ENCODE measurements around the gene HSPH1.

Gene HSPH1

DNA sequence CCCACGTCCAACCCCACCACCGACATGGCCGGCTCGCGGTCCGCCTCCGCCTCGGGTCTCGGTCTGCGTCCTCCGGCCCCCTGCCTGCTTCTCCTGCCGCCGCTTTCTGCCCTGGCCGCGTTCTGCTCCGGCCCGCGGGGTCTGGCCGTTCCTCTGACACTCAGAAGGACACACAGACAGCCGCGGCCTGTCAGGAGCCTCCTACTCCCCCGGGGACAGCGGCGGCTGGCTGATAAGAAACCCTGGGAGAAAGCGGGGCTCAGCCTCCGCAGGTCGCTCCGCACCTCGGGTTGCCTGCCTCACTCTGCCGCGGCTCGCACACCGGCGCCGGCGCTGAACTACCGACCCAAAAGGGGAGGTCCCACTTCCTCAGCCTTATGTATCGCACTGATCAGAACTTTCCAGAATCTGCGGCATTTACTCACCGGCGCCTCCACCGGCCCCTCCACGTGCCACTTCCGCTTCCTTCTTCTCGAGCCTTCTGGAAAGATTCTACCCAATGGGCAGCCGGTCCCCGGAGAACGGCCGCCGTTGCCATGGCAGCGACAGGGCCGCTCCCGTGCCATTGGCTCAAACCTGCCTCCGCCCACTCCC lies at the start of gene HSPH1:
TSS of gene HSPH1 (minus strand) at position 348 of the 594 bp plus-strand sequence. CDS start at position 26, 322 bp downstream.
- peak; percentile 93 for DNase-seq (ENCODE audit: low spot score)

DNA sequence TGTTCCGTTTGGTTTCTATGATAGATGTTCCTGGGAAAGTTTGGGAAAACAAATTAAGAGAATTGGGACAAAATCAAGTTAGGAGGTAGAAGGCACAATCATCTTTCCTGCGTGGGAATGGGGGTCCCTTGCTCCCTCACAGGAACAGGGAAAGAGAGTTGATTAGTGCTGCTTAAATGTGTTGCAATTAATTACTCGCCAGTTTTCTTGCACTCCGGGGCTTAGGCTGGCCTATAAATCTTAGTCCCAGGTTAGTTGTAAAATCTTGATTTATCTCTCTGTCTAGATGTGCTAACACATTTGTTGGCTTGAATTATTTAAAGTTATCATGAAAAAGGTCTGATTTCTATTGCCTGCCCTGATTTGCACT lies 48.1 kb upstream of the HSPH1 start:
- no peak for DNase-seq (ENCODE audit: low spot score)
- TF ChIP-seq CTCF (IDR thresholded peaks at IDR 0.05; ENCODE audit: extremely low read depth, missing control alignments): no peak

More for the DNA sequence above, at the start of gene HSPH1:
- TF ChIP-seq CTCF (IDR thresholded peaks at IDR 0.05; ENCODE audit: extremely low read depth, missing control alignments): no peak

DNA sequence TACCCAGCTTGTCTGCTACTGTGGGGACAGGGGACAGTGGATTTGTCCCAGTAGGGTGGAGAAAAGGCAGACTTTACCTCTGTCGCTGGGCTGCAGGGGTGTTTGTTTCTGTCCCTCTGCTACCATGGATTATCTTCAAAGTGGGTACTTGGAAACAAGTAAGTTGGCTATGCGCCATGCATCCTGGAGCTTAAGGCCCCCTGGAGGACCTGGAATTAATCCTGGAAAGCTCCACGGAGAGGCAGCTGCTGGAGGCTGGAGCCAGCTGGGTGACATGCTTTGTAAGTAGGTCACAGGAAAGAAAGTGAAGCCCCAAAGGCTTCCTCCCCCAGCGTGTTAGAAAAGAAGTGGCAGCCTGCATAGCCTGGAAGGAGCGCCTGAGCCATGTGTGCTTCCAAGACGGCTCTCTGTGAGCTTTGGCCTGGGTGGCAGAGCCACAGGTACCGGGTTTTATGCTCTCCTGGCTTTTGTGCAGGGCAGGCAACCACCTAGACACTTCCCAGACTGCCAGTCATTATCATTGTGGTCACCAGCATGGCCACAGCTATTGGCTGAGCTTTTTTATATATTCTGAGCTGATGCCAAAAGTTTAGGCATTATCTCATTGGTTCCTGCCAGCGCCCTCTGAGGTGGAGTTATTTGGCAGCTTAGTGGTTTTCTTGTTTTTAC lies 47.6 kb upstream of the HSPH1 start:
- no peak for DNase-seq (ENCODE audit: low spot score)
- TF ChIP-seq CTCF (IDR thresholded peaks at IDR 0.05; ENCODE audit: extremely low read depth, missing control alignments): no peak

DNA sequence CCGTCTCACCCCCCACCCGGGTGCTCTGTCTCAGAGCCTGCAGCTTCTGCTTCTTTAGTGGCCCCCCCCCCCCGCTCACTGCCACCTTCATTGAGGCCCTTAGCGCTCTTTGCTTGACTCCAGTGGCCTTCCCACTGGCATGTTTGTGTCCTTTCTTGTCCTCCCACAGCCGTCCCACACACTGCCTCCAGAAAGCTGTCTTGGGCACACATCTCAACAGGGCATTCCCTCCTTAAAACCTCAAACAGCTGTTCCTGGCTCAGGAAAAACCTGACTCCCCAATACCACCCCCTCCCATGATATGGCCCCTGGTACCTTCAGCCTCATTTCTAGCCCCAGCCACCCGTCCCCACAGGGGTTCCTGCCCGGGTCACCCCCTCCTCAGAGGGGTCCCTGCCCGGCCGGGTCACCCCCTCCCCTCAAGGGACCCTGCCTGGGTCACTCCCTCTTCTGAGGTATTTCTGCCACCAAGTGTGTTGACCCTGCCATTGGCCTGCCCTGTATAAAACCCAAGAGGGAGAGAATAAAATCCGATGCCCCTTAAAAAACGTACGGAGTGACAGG lies 46.9 kb upstream of the HSPH1 start:
- TF ChIP-seq CTCF (IDR thresholded peaks at IDR 0.05; ENCODE audit: extremely low read depth, missing control alignments): no peak
- no peak for DNase-seq (ENCODE audit: low spot score)

- no peak for DNase-seq (ENCODE audit: low spot score)
- no peak for TF ChIP-seq CTCF (IDR thresholded peaks at IDR 0.05; ENCODE audit: extremely low read depth, missing control alignments)
These were observed 46.2 kb upstream of the HSPH1 start for GRCh38 chr13:31207661-31208552.

DNA sequence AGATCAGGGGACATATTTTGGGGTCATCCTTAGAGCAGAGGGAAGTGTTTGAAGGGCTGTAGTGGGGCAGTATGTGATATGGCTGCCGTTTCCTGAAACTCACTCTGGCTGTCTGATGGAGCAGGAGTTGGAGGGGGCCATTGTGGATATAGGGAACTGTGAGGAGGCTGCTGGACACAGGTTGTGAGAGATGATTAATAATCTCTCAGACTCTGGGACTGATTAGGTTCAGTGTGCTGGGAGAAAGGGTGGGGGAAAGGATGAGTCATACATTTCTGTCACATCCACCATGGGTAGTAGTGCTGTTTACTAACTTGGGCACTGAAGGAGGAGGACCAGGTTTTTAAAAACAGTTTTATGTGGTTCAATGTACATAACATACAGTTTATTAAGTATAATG lies 42.9 kb upstream of the HSPH1 start:
- TF ChIP-seq CTCF (IDR thresholded peaks at IDR 0.05; ENCODE audit: extremely low read depth, missing control alignments): no peak
- no peak for DNase-seq (ENCODE audit: low spot score)

All from GM20000 (cell line).